Mesothelial cell of epicardium (in vitro differentiated cells): ENCODE measurements around the gene GGACT. TPM values are rescaled to one million over a fixed set of nuclear protein-coding genes. Genes with fewer than 3 reads are reported as not detected.
A peak's percentile ranks its signal among the peaks of the same experiment; 100 is the strongest.

ENCODE experiments used
- DNase-seq, 2 experiments: peaks; one replicate each; pipeline ENCODE4 v3.0.0; 2021; ENCODE audit warnings: low spot score in 2 of 2; ENCODE audit not compliant: unreplicated experiment in 2 of 2
- H3K27ac Mint-ChIP-seq: 2 replicates; pipeline ENCODE4 v1.8.0; 2021; ENCODE audit warnings: mixed read lengths
- H3K27me3 Mint-ChIP-seq: 2 replicates; pipeline ENCODE4 v1.8.0; 2021; ENCODE audit warnings: low read depth, mixed read lengths
- H3K36me3 Mint-ChIP-seq: 2 replicates; pipeline ENCODE4 v1.8.0; 2021; ENCODE audit warnings: mixed read lengths
- H3K4me1 Mint-ChIP-seq: 2 replicates; pipeline ENCODE4 v1.8.0; 2021; ENCODE audit warnings: mixed read lengths
- H3K4me3 Mint-ChIP-seq: 2 replicates; pipeline ENCODE4 v1.8.0; 2021; ENCODE audit warnings: mild to moderate bottlenecking, moderate library complexity, mixed read lengths
- H3K9me3 Mint-ChIP-seq: 2 replicates; pipeline ENCODE4 v1.8.0; 2021; ENCODE audit warnings: mixed read lengths
- CTCF ChIP-seq: fragments of 200-600 bp; sonication (generic); IDR thresholded peaks from one replicate; pipeline ENCODE4 v1.5.0; 2021; ENCODE audit warnings: antibody characterized with exemption; ENCODE audit not compliant: unreplicated experiment
- total RNA-seq: library from RNA; stranded (reverse); gene quantifications from 3 replicates; pipeline ENCODE4 v1.2.1, GENCODE V29; 2021

GGACT gene
- total RNA-seq, 1 donor from 2014 or later: 6.6 TPM

GRCh38 chr13:100608489-100608888, 19.9 kb upstream of the GGACT start:
- Mint-ChIP-seq H3K27me3 (no peaks in the 10 kb centered on the region), H3K27ac (no peak overlapping the region), H3K9me3 (no peaks in the 10 kb centered on the region), H3K4me1 (no peaks in the 10 kb centered on the region), H3K4me3 (no peak overlapping the region), H3K36me3 (peaks cover 37% of the 10 kb centered on the region)
- DNase-seq: no peak
- no peak for TF ChIP-seq CTCF

GRCh38 chr13:100604918-100605710, 16.5 kb upstream of the GGACT start:
- Mint-ChIP-seq H3K36me3 (peaks cover 24% of the 10 kb centered on the region), H3K4me3 (no peak overlapping the region), H3K4me1 (peaks cover 8% of the 10 kb centered on the region), H3K27me3 (no peaks in the 10 kb centered on the region), H3K27ac (no peak overlapping the region), H3K9me3 (no peaks in the 10 kb centered on the region)
- DNase-seq: no peak
- TF ChIP-seq CTCF: no peak

- Mint-ChIP-seq H3K4me1 (peaks cover 8% of the 10 kb centered on the region), H3K27ac (peak overlapping the region; percentile 54), H3K36me3 (peaks cover 16% of the 10 kb centered on the region), H3K4me3 (no peak overlapping the region), H3K9me3 (no peaks in the 10 kb centered on the region), H3K27me3 (no peaks in the 10 kb centered on the region)
- no peak for TF ChIP-seq CTCF
- no peak for DNase-seq
Measured at GRCh38 chr13:100602493-100603111, 14.0 kb upstream of the GGACT start.

GRCh38 chr13:100601716-100602115, 13.1 kb upstream of the GGACT start:
- DNase-seq: no peak
- H3K4me3 Mint-ChIP-seq: no peak overlapping the region
- H3K27ac Mint-ChIP-seq: no peak overlapping the region
- peaks cover 8% of the 10 kb centered on the region for H3K4me1 Mint-ChIP-seq
- peaks cover 10% of the 10 kb centered on the region for H3K36me3 Mint-ChIP-seq
- TF ChIP-seq CTCF: no peak
- no peaks in the 10 kb centered on the region for H3K9me3 Mint-ChIP-seq
- H3K27me3 Mint-ChIP-seq: no peaks in the 10 kb centered on the region

- H3K9me3 Mint-ChIP-seq: no peaks in the 10 kb centered on the region
- DNase-seq: no peak
- no peak overlapping the region for H3K27ac Mint-ChIP-seq
- no peaks in the 10 kb centered on the region for H3K27me3 Mint-ChIP-seq
- no peak for TF ChIP-seq CTCF
- H3K36me3 Mint-ChIP-seq: peaks cover 5% of the 10 kb centered on the region
- no peak overlapping the region for H3K4me3 Mint-ChIP-seq
- H3K4me1 Mint-ChIP-seq: peaks cover 8% of the 10 kb centered on the region
Measured at GRCh38 chr13:100600915-100601314, 12.3 kb upstream of the GGACT start.
